HG03354 (cell line): Measurements from ENCODE around the gene RABGAP1L.
"Not testable (repeated sequence)": the region's sequence is repeated elsewhere in the genome, so short reads cannot be mapped to it uniquely, and the experiment has no call there.

ENCODE experiments used
- ATAC-seq: cut with Tn5 transposase; IDR thresholded peaks from one replicate; pipeline ENCODE4 v1.9.1; 2021; ENCODE audit warnings: mild to moderate bottlenecking; ENCODE audit not compliant: unreplicated experiment, poor library complexity, severe bottlenecking

Gene RABGAP1L

DNA sequence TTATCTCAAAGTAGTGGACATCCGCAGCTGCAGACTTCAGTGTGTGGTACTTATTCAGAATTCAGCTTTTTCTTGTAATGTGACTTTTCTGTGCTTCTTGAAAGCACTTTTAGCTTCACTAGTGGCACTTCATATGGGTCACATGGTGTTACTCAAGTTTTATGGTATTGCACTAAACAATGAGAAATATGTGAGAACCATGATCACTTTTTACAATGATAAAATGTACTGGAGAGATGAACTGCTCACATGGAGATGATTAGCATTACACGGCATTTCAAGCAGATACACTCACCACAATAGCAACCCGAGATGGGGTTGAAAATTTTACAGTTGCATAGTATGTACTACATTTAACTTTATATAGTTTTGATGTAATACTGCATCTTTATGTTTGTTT, 248.3 kb downstream of the RABGAP1L start:
- ATAC-seq: no peak

DNA sequence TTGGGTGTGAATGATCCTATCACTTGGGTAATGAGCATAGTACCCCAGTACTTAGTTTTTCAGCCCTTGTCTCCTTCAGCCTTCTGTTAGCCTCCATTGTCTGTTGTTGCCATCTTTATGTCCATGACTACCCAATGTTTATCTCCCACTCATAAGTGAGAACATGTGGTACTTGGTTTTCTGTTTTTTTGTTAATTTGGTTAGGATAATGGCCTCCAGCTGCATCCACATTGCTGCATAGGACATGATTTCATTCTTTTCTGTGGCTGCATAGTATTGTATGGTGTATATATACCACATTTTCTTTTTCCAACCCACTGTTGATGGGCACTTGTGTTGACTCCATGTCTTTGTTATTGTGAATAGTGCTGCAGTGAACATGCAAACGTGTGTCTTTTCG, 248.8 kb downstream of the RABGAP1L start:
- no peak for ATAC-seq

DNA sequence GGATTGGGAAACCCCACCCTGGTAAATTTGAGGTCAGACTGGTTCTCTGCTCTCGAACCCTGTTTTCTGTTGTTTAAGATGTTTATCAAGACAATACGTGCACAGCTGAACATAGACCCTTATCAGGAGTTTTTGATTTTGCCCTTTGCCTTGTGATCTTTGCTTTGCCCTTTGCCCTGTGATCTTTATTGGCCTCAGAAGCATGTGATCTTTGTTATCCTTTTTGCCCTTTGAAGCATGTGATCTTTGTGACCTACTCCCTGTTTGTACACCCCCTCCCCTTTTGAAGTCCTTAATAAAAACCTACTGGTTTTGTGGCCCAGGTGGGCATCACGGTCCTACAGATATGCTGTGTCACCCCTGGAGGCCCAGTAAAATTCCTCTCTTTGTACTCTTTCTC, 250.5 kb downstream of the RABGAP1L start:
- ATAC-seq: not testable (repeated sequence)

DNA sequence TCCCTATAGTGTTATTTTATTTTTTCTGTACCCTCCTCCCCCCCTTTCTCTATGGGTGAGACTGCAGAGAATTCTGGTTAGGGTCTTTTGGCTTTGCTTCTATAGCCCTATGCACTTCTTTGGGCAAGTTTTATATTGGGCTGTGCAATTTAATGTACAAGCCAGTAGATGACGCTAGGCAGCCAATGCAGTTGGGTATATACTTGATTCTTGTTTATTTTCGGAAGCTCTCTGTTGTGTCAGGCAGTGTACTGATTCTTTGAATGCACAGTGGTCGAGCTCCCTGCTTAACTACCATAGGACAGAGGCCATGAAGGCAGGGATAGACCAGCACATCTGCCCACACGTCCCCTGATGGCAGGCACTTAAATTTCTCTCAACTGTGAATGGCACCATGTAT, 254.3 kb downstream of the RABGAP1L start:
- no peak for ATAC-seq

DNA sequence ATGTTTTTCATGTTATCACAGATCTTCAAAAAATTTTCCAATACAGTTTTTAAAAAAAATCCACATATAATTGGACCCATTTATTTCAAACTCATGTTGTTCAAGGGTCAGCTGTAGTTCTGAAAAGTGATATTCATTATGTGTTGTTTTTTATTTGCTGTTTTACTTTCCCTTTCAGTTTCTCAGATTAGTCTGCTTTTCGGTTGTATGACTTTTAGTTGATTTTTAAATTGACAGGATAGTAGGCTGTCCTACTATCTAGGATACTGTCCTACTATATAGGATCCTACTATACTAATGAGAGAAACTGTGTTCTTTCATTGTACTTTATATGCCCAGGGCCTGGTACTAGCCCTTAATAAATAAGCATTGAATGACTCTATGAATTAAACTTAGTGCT, 254.9 kb downstream of the RABGAP1L start:
- ATAC-seq: peak; percentile 44

DNA sequence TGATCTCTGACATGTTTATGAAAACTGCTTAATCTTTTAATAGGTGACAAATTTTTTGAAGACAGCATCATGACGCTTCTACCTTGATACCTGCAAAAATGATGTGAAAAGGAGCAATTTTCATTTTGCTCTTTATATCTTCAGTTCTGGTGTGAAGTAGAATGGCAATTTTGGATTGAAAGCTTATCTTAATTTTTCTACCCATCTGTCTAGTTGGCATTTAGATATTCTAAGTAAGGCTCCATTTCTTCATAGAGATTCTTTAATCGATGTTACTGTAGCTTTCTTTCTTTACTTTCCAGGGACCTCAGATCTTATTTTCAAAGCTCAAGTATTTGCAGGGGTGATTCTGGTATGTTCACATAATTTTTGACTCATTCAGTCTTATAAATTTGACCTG, 256.2 kb downstream of the RABGAP1L start:
- no peak for ATAC-seq

DNA sequence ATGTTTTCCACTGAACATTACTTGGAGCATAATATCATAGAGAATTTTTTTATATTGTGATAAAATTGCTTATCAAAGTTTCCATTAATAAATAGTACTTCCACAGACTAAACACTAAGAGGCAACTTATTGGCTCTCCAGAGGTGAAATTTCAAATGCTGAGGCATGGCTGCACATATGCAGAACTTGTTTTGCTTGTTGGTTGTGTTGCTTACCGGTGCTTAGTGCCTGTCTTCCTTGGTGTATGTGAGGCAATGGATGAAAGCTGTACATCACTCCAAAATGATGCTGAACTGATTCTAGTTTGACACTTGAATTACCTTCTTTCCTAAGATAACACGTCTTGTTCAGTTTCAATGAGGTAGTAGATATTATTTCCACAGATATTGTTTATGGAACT, 258.6 kb downstream of the RABGAP1L start:
- ATAC-seq: no peak

DNA sequence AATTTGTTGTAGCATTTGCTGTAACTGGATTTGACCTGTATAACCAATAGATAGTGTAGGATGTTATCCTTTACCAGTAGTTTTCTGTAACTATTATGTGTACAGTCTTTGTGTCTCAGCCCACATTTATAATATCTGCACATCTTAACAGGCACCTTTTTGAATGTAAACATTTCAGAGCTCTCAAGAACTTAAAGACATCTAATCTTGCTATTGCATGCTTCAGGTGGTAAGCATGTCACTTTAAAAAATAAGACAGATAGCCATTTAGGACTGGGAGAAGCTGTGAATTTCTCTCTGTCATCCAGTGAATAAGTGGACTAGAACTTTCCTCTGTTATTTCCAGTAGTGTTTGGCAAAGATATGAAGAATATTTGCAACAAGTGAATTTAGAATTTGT, 265.8 kb downstream of the RABGAP1L start:
- no peak for ATAC-seq

DNA sequence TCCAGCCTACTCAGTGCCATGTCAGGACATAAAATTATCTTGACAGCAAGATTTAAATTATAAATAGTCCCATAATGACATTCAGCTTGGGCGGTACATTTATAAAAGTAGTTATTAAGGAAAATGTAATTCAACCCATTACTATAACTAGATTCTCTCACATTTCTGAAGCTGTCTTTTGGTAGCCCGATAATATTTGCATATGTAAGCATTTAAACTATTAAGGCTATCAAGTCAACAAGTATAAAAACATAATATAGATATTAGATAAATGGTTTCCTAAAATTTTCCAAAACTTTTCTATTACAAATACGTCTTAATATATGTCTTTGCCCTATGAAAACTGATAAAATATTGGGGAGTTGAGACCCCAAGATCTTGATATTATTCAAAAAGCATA, 266.8 kb downstream of the RABGAP1L start:
- no peak for ATAC-seq

DNA sequence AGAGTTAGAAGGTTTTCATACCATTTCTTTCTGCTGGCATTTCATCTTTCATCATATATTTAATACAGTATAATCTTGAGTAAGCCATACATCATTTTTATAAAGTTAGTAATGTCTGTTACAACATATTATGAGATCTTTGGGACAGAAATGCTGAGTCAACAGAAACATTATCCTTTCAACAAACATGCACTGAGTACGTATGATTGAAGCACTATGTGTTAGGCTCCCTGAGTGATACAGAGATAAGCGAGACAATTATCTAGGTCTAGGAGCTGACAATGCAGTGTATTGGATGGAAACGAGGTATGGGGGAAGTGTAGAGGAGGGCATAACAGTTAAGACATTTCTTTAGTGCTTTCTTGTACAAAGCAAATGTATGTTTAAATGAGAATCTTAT, 268.7 kb downstream of the RABGAP1L start:
- no peak for ATAC-seq

DNA sequence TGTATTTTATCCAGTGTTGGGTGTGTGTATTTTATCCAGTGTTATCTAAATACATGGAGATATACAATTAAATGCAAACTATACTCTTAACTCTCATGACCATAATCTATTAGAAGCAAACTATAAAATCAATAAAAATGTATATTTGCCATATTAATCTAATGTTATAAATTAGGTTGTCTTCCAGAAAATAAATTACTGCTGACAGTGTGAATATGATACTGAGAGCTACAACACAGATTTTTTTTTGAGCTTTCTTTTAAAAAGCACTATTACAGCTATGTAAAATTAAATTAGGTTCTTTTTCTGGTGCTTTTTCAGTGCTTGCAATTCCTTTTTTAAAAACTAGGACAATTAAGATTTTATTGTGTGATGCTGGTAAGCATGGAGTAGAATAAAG, 269.4 kb downstream of the RABGAP1L start:
- ATAC-seq: no peak

DNA sequence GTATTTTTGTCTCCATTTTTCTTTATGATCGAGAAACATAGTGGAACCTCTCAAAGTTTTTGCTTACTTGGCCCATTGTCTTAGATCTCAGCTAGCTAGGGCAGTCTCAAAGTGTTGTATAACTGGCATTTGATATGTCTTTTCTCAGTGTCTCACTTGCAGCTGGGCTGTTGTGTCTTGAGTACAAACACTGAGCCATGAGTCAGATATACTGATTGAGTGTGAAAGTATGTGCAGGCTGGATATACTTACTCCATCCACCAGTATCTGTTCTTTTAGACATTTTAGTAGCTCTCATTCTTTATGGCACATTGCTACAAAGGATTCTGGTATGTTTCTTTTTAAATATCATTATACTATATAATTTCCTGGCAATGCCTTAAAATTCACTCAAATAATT, 274.1 kb downstream of the RABGAP1L start:
- ATAC-seq: no peak

DNA sequence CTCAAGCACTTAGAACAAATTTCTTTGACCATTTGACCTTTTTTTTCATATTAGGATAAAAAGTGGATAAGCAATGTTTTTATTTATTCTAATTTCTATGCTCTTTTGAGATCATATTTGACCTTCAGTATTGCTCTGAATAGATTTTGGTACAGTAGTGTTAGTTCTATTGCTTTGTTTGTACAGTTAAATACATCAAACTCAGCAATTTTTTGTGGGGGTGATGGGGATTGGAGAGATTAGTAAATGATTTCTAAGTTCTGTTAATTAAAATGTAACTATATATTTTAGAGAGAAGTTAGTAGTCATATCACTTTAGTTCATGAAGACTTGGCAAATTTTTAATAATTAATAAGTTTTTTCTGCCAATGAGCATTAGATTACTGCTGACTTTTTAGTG, 286.0 kb downstream of the RABGAP1L start:
- ATAC-seq: no peak

DNA sequence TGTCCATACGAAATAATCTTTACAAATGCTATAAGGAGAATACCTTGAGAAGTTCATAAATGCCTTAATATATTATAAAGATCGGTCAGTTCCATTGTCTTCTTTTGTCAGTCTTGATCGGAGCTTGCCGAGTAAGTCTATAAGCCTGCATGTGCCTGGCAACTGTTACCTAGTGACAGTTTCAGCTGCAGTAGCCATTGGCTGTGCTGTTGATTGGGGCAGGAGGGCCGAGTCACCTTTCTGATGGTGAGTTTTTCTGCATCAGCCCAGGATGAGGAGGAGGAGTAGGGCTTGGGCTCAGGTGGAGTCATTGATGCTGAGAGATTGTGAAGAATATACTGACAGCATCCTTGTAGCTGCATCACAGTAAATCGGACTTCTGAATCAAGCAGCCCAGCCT, 286.5 kb downstream of the RABGAP1L start:
- no peak for ATAC-seq

DNA sequence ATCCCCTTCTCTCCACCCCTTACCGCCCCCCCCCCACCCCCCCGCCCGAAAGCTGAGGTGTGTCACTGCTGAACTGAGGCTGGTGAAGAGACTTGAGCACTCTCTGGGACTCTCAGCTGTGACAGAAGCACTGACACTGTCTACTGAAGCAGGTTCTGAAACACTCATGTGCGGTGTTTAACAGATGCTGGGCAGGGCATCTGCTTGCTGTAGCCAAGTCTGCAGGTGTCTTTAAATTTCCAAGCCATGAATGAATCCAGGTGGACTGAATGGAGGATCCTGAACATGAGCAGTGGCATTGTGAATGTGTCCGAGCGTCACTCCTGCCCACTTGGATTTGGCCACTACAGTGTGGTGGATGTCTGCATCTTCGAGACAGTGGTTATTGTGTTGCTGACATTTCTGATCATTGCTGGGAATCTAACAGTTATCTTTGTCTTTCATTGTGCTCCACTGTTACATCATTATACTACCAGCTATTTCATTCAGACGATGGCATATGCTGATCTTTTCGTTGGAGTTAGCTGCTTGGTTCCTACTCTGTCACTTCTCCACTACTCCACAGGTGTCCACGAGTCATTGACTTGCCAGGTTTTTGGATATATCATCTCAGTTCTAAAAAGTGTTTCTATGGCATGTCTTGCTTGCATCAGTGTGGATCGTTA, 288.7 kb downstream of the RABGAP1L start, which contains the start of gene GPR52:
GPR52 (plus strand) TSS at position 99 of the 665 bp plus-strand sequence; CDS start at position 247, 148 bp downstream.
- ATAC-seq: no peak

DNA sequence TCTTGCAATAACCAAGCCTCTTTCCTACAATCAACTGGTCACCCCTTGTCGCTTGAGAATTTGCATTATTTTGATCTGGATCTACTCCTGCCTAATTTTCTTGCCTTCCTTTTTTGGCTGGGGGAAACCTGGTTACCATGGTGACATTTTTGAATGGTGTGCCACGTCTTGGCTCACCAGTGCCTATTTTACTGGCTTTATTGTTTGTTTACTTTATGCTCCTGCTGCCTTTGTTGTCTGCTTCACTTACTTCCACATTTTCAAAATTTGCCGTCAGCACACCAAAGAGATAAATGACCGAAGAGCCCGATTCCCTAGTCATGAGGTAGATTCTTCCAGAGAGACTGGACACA, 289.2 kb downstream of the RABGAP1L start:
- no peak for ATAC-seq

DNA sequence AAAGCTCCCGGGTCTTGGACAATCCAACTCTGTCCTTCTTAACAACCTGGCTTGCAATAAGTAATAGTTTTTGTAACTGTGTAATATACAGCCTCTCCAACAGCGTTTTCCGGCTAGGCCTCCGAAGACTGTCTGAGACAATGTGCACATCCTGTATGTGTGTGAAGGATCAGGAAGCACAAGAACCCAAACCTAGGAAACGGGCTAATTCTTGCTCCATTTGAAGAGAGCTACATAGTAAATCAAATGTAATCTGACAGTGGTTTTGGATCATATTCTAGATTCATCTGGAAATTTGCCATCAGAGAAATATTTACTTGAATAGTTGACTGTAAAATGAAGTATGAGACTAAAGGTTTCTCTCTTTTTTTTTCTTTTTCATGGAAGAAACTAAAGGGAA, 289.7 kb downstream of the RABGAP1L start:
- ATAC-seq: no peak

DNA sequence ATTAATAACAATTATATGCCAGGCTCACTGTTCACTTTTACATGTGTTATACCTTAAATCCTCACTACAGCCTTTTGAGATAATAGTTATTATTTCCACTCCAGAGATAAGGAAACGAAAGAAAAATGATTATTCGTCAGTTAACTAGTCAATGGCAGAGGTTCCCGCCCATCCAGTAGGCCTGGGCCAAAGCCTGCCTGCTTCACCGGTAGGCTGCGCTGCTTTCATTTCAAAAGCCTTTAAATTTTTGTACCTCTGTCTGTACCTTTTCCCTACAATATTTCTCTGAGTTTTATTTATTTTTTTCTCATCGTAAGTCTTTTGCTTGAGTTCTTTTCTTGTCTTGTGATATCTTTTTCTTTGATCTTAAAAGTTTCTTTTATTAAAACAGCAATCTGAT, 292.1 kb downstream of the RABGAP1L start:
- ATAC-seq: no peak

DNA sequence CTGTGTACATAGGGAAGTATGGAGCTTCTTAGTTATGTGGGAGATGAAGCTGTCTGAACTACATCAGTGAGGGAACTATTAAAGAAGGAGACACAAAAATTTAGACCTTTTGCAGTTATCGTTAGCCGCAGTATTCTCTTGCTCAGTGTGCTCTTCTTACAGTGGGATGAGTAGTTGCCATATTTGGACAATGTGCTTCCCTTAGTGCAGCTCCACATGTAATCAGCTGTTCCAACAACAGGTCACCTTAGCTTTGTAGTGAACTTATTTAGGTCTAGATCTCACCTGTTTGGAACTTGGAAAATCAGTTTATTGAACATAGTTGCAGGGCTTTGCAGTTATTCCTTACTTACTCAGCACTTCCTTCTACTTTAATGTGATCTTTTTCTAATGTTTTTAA, 306.5 kb downstream of the RABGAP1L start:
- ATAC-seq: no peak

DNA sequence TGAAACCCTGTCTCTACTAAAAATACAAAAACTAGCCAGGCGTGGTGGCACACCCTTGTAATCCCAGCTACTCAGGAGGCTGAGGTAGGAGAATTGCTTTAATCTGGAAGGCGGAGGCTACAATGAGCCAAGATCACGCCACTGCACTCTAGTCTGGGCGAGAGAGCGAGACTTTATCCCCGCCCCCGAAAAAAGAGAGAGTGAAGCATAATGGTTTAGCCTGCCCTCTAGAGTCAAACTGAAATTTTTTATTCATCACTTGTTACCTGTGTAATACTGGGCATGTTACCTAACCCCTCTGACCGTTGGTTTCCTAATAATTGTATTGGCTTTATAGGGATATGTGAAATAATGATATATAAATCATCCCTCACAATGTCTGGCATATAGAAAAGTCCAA, 307.3 kb downstream of the RABGAP1L start:
- no peak for ATAC-seq

DNA sequence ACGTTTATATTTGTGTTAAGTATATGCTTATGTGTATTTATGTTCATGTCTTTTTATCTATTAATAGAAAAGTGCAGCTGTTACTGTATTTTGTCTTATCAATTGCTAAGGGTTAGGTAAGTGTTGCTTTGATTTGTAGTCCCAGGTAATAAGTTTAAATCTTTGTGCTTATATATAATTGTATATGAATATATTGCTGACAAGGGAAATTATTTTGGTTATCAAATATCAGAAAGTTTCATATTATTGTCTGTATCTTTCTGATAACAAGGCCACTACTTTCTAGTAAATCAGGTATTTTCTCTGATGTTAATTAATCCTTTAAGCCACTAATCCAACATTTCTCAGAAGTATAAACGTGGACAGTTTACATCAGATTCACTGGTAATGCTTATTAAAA, 309.7 kb downstream of the RABGAP1L start:
- no peak for ATAC-seq

DNA sequence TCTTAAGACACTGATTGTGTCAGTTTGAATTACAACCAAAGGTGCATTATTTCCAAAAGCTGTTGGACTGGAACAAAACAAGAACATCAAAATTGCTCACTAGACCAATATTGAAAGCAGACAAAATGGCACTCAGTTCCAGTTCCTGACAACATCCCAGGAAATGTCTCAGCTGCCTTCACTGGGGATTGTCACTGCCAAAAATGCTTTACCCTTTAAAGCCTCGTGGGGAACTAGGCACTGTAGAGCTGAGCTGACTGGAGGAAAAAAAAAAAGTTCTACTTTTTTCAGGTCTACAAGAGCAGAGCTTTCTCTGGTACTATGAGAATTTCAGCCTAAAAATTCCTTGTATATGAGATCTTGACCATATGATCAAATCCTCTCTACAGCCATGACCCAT, 310.4 kb downstream of the RABGAP1L start:
- no peak for ATAC-seq
